ENCODE measurements around the gene KLHL1.

DNA sequence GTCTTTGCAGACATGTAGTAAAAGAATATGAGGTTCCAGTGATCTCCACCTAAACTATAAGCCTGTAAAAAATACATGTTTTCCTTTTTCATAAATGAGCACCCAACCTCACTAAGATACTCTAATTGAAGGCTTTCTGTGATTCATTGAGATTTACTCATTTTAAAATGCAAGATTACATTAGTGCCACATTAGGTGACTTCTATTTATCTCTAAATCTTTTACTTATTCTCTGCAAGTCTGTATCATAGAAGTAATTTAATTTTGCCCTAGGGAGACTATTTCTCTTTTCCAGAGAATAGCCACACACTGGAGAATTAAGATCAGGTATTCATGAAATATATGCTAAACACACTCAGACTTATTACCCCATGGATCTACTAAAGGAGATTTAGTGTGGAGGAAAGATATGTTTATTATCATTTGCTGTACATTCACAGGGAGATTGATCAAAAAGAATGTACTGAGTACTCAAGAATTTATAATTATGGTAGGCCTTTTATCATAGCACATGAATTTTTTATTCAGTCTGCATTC lies 290.9 kb downstream of the KLHL1 start:
- TF ChIP-seq, protein P1, sequence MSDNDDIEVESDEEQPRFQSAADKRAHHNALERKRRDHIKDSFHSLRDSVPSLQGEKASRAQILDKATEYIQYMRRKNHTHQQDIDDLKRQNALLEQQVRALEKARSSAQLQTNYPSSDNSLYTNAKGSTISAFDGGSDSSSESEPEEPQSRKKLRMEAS (IDR thresholded peaks at IDR 0.05; ENCODE audit: low read depth): no peak
- no peak for TF ChIP-seq POLR2AphosphoS5 (IDR thresholded peaks at IDR 0.05; ENCODE audit: low read depth, low read length)
- TF ChIP-seq ELF1 (IDR thresholded peaks at IDR 0.05): no peak
- TF ChIP-seq, protein P2, sequence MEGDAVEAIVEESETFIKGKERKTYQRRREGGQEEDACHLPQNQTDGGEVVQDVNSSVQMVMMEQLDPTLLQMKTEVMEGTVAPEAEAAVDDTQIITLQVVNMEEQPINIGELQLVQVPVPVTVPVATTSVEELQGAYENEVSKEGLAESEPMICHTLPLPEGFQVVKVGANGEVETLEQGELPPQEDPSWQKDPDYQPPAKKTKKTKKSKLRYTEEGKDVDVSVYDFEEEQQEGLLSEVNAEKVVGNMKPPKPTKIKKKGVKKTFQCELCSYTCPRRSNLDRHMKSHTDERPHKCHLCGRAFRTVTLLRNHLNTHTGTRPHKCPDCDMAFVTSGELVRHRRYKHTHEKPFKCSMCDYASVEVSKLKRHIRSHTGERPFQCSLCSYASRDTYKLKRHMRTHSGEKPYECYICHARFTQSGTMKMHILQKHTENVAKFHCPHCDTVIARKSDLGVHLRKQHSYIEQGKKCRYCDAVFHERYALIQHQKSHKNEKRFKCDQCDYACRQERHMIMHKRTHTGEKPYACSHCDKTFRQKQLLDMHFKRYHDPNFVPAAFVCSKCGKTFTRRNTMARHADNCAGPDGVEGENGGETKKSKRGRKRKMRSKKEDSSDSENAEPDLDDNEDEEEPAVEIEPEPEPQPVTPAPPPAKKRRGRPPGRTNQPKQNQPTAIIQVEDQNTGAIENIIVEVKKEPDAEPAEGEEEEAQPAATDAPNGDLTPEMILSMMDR (IDR thresholded peaks at IDR 0.05): no peak
- TF ChIP-seq EP300 (IDR thresholded peaks at IDR 0.05; ENCODE audit: borderline replicate concordance in 1 of 2, low read depth in 1 of 2, low read length in 1 of 2): 0 out of 4 replicates have a peak, but pooled peaks of 1 of the 2 experiments have one; percentile 6
- no peak for TF ChIP-seq SIN3A (IDR thresholded peaks at IDR 0.05; ENCODE audit: borderline replicate concordance, low read depth, low read length)
- no peak for TF ChIP-seq CHD2 (IDR thresholded peaks at IDR 0.05; ENCODE audit: low read length, partially characterized antibody)
- no peak for TF ChIP-seq YY1 (IDR thresholded peaks at IDR 0.05; ENCODE audit: low read depth)
- no peak for TF ChIP-seq TAF1 (IDR thresholded peaks at IDR 0.05; ENCODE audit: borderline replicate concordance, low read depth, low read length)
- TF ChIP-seq GABPA (IDR thresholded peaks at IDR 0.05; ENCODE audit: low read depth): no peak
